HepG2 (cell line): ENCODE results near the gene CDC42BPG. TPM values are rescaled to one million over a fixed set of nuclear protein-coding genes. Genes with fewer than 3 reads are reported as not detected.

Experiments
- ARID5B ChIP-seq: IDR thresholded peaks from 2 replicates; pipeline ENCODE4 v1.4.0; 2020; ENCODE audit warnings: mild to moderate bottlenecking, missing genetic modification reagents
- ATF2 ChIP-seq: sonication (generic); formaldehyde crosslinking; IDR thresholded peaks from 2 replicates; pipeline ENCODE4 v1.4.0; 2020; ENCODE audit warnings: missing genetic modification reagents
- CBFB ChIP-seq: sonication (generic); formaldehyde crosslinking; IDR thresholded peaks from 2 replicates; pipeline ENCODE4 v1.4.0; 2020; ENCODE audit warnings: missing genetic modification reagents
- HMGA1 ChIP-seq: sonication (generic); formaldehyde crosslinking; conservative IDR thresholded peaks from 2 replicates; pipeline ENCODE4 v1.4.0; 2020; ENCODE audit warnings: missing genetic modification reagents
- IKZF1 ChIP-seq: fragments of 450-650 bp; IDR thresholded peaks from 2 replicates; pipeline ENCODE4 v1.7.1; 2016
- KMT2B ChIP-seq: IDR thresholded peaks from 2 replicates; pipeline ENCODE4 v1.6.1; 2016; ENCODE audit warnings: missing genetic modification reagents, missing compliant biosample characterization
- MAZ ChIP-seq, 2 experiments: sonication (generic) in 1 of 2; formaldehyde crosslinking in 1 of 2; IDR thresholded peaks; 2 replicates each; pipeline versions ENCODE4 v1.5.0 to v1.6.1; 2012 to 2020; ENCODE audit warnings: low read depth in 2 of 2, mild to moderate bottlenecking in 2 of 2, borderline replicate concordance in 1 of 2, improper control_type of control experiment in 1 of 2, low read length in 1 of 2, missing genetic modification reagents in 1 of 2, moderate library complexity in 1 of 2
- PHF8 ChIP-seq: sonication (generic); formaldehyde crosslinking; IDR thresholded peaks from 2 replicates; pipeline ENCODE4 v1.5.0; 2020; ENCODE audit warnings: missing genetic modification reagents
- SNAPC4 ChIP-seq: sonication (generic); formaldehyde crosslinking; IDR thresholded peaks from 2 replicates; pipeline ENCODE4 v1.4.0; 2020; ENCODE audit warnings: mild to moderate bottlenecking, missing genetic modification reagents
- THAP11 ChIP-seq: IDR thresholded peaks from 2 replicates; pipeline ENCODE4 v1.6.1; 2016; ENCODE audit warnings: missing biosample characterization, missing genetic modification reagents
- THAP9 ChIP-seq: sonication (generic); formaldehyde crosslinking; IDR thresholded peaks from 2 replicates; pipeline ENCODE4; 2020; ENCODE audit warnings: missing genetic modification reagents, mild to moderate bottlenecking, borderline replicate concordance
- YEATS2 ChIP-seq: sonication (generic); formaldehyde crosslinking; IDR thresholded peaks from 2 replicates; pipeline ENCODE4 v1.4.0; 2020; ENCODE audit warnings: missing genetic modification reagents, borderline replicate concordance
- ZBTB21 ChIP-seq: sonication (generic); formaldehyde crosslinking; IDR thresholded peaks from 2 replicates; pipeline ENCODE4 v1.4.0; 2020; ENCODE audit warnings: missing genetic modification reagents
- ZMYM4 ChIP-seq: sonication (generic); formaldehyde crosslinking; IDR thresholded peaks from 2 replicates; pipeline ENCODE4 v1.8.1; 2023; ENCODE audit warnings: mild to moderate bottlenecking, missing genetic modification reagents
- ZNF160 ChIP-seq: sonication (generic); formaldehyde crosslinking; IDR thresholded peaks from 2 replicates; pipeline ENCODE4 v1.8.0; 2022; ENCODE audit warnings: mild to moderate bottlenecking, inconsistent platforms, missing genetic modification reagents
- ZNF891 ChIP-seq: sonication (generic); formaldehyde crosslinking; IDR thresholded peaks from 2 replicates; pipeline ENCODE4 v1.5.0; 2020; ENCODE audit warnings: mild to moderate bottlenecking, missing genetic modification reagents
- polyA plus RNA-seq, 8 experiments: library from polyadenylated mRNA; depleted of rRNA in 3 of 8; stranded (reverse) in 7 of 8; unstranded in 1 of 8; fragments of >200 nt; fragmentation: Illumina TruSeq in 4 of 8; extraction: Trizol in 4 of 8; gene quantifications; 2 replicates each; pipeline versions ENCODE4 v1.2.1 to v1.2.3, GENCODE V29; 2011 to 2016; ENCODE audit warnings: low read depth in 4 of 8, missing spikeins in 1 of 8, mixed read lengths in 1 of 8; ENCODE audit not compliant: insufficient read depth in 1 of 8
- total RNA-seq, 5 experiments: library from RNA; depleted of rRNA; stranded (reverse); fragments of >200 nt; fragmentation: Illumina TruSeq; extraction: Trizol; gene quantifications; 2 replicates each; pipeline ENCODE4 v1.2.3, GENCODE V29; 2016; ENCODE audit warnings: low read depth in 1 of 5

The CDC42BPG gene
- total and polyA plus RNA-seq, 2 of the 13 experiments (the other 11 are each of a cell fraction or from before 2014, with no cell fraction given) = 0.55 to 1.4 TPM

- TF ChIP-seq ARID5B (CRISPR knock-in tag) = 0 out of 2 replicates have a peak, but pooled peaks have one; percentile 11
- peak; percentile 89 for TF ChIP-seq THAP9 (CRISPR knock-in tag)
- TF ChIP-seq HMGA1 (CRISPR knock-in tag) = no peak
- peak; percentile 76; the same call in 1 of the 2 replicates for TF ChIP-seq ZNF891 (CRISPR knock-in tag)
- TF ChIP-seq ZNF160 = peak; percentile 61; the same call in 1 of the 2 replicates
- no peak for TF ChIP-seq MAZ (IDR thresholded peaks at IDR 0.05; ENCODE audit: borderline replicate concordance, low read depth, low read length)
- peak; percentile 21 for TF ChIP-seq MAZ (CRISPR knock-in tag; IDR thresholded peaks at IDR 0.05; ENCODE audit: low read depth)
- peak; percentile 61; the same call in 1 of the 2 replicates for TF ChIP-seq ATF2 (CRISPR knock-in tag)
- no peak for TF ChIP-seq CBFB (CRISPR knock-in tag)
- peak; percentile 51; the same call in 1 of the 2 replicates for TF ChIP-seq SNAPC4 (CRISPR knock-in tag)
- peak; percentile 99 for TF ChIP-seq THAP11 (CRISPR knock-in tag)
- TF ChIP-seq YEATS2 (CRISPR knock-in tag) = peak; percentile 84; the same call in 1 of the 2 replicates
- peak; percentile 38; the same call in 1 of the 2 replicates for TF ChIP-seq ZMYM4 (CRISPR knock-in tag)
- no peak for TF ChIP-seq IKZF1
- TF ChIP-seq ZBTB21 (CRISPR knock-in tag) = no peak
- peak; percentile 70; the same call in 1 of the 2 replicates for TF ChIP-seq PHF8
- TF ChIP-seq KMT2B (CRISPR knock-in tag) = 0 out of 2 replicates have a peak, but pooled peaks have one; percentile 58
Observed at GRCh38 chr11:64810271-64810890, 34.1 kb downstream of the CDC42BPG start, which contains the start of gene MEN1 (continued).
